Stimulated activated naive CD8-positive, alpha-beta T cell treated with anti-CD3 and anti-CD28 coated beads, Interleukin-15, amount 100 ng/mL, for 72 hours (primary cell): Measurements from ENCODE around the gene PADI2.

ENCODE experiments used
- ATAC-seq: fragments of 150-1000 bp; cut with Tn5 transposase; 2 replicates; pipeline ENCODE4 v1.10.0; 2021; ENCODE audit warnings: mild to moderate bottlenecking, moderate library complexity
- DNase-seq, 2 donors: peaks; one replicate each; pipeline ENCODE4 v3.0.0; 2021 to 2022
- H3K27ac Mint-ChIP-seq, 2 donors: one replicate each; pipeline ENCODE4 v1.8.0; 2022; ENCODE audit warnings: mild to moderate bottlenecking in 2 of 2, mixed read lengths in 2 of 2, moderate library complexity in 2 of 2
- H3K27me3 Mint-ChIP-seq: one replicate; pipeline ENCODE4 v1.8.0; 2022; ENCODE audit warnings: mixed read lengths
- H3K4me1 Mint-ChIP-seq: one replicate; pipeline ENCODE4 v1.8.0; 2022; ENCODE audit warnings: mild to moderate bottlenecking, mixed read lengths
- H3K4me3 Mint-ChIP-seq, 2 donors: one replicate each; pipeline ENCODE4 v1.8.0; 2022; ENCODE audit warnings: mild to moderate bottlenecking in 2 of 2, mixed read lengths in 2 of 2, moderate library complexity in 1 of 2
- H3K9me3 Mint-ChIP-seq, 2 donors: one replicate each; pipeline ENCODE4 v1.8.0; 2022; ENCODE audit warnings: mixed read lengths in 2 of 2

PADI2 gene

DNA sequence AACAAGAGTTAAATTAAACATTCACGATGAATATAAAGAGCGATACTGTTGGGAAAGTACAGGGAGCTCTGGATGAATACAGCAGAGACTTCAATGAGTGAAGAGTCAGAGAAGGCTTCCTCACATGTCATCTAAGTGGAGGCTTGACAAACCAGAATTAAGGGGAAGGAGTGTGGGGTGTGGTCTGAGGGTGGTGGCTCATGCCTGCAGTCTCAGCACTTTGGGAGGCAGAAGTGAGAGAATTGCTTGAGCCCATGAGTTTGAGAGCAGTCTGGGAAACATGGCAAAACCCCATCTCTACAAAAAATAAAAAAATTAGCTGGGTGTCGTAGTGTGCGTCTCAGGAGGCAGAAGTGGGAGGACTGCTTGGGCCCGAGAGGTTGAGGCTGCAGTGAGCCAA, 74.1 kb downstream of the PADI2 start:
- Mint-ChIP-seq H3K9me3 (no peaks in the 10 kb centered on the region), H3K27me3 (no peaks in the 10 kb centered on the region), H3K4me1 (peaks cover 13% of the 10 kb centered on the region), H3K4me3 (peak overlapping the region in 1 of 2 donors; percentile 51), H3K27ac (peak overlapping the region; percentile 23 to 33)
- no peak for DNase-seq
- no peak for ATAC-seq

- peaks cover 13% of the 10 kb centered on the region for H3K4me1 Mint-ChIP-seq
- no peaks in the 10 kb centered on the region for H3K9me3 Mint-ChIP-seq
- H3K27me3 Mint-ChIP-seq, result no peaks in the 10 kb centered on the region
- no peak overlapping the region for H3K4me3 Mint-ChIP-seq
- no peak for DNase-seq
- no peak for ATAC-seq
- H3K27ac Mint-ChIP-seq, result peak overlapping the region in 1 of 2 donors; percentile 64
Measured at GRCh38 chr1:17043676-17044075, 75.6 kb downstream of the PADI2 start.

DNA sequence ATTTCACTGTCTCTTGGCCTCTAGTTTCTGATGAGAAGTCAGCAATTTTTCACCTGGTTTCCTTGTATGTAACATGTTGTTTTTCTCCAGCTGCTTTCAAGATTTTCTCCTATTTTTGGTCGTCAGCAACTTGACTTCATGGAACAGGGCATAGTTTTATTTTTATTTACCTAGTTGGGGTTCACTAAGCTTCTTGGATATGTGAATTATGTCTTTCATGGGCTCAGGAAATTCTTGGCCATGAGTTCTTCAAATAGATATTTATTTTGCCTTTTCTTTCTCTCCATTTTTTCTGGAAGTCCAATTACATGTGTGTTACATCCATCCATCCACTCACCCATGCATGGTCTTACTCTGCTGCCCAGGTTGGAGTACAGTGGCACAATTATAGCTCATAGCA, 79.1 kb downstream of the PADI2 start:
- Mint-ChIP-seq H3K27me3 (no peaks in the 10 kb centered on the region), H3K9me3 (no peaks in the 10 kb centered on the region), H3K27ac (peak overlapping the region in 1 of 2 donors; percentile 29), H3K4me1 (no peaks in the 10 kb centered on the region), H3K4me3 (no peak overlapping the region)
- no peak for ATAC-seq
- no peak for DNase-seq

DNA sequence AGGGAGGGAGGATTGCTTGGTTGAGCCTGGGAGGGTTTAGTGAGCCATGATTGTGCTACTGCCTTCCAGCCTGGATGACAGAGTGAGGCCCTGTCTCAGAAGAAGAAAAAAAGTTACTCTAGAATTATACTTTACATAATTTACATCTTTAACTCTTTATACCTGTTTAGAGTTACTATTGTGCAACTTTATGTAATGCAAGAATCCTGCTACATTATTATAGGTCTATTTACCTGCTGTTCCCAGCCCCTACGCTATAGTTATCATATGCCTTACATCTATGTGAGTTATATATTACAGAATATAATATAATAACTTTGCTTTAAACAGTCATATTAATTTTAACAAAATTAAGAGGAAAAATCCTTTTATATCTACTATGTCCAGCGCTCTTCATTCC, 79.7 kb downstream of the PADI2 start:
- no peaks in the 10 kb centered on the region for H3K9me3 Mint-ChIP-seq
- H3K4me1 Mint-ChIP-seq, result no peaks in the 10 kb centered on the region
- ATAC-seq (no peak), DNase-seq (no peak)
- no peaks in the 10 kb centered on the region for H3K27me3 Mint-ChIP-seq
- no peak overlapping the region for H3K27ac Mint-ChIP-seq
- no peak overlapping the region for H3K4me3 Mint-ChIP-seq

- Mint-ChIP-seq H3K9me3 (no peaks in the 10 kb centered on the region), H3K27me3 (no peaks in the 10 kb centered on the region), H3K27ac (no peak overlapping the region), H3K4me3 (no peak overlapping the region), H3K4me1 (no peaks in the 10 kb centered on the region)
- DNase-seq (no peak), ATAC-seq (no peak)
Measured at GRCh38 chr1:17033481-17033880, 85.8 kb downstream of the PADI2 start.

DNA sequence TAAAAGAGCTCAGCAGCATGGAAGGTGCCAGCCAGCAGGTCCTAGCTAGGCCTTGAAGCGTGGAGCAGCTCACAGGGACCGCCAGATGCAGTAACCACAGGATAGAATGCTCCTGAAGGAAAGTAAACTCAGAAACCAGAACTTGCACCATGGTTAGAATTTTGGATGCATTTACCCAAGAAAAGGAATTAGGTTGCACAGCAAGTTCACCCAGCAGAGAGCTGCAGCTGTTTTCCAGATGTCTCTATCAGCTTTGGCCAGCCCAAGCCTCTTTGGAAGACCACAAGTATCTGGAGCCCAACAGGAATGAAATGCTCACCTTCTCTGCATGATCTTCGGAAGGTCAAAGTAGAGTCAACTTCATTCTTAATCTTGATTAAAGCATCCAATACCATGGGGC, 86.5 kb downstream of the PADI2 start:
- Mint-ChIP-seq H3K4me3 (no peak overlapping the region), H3K4me1 (no peaks in the 10 kb centered on the region), H3K9me3 (no peaks in the 10 kb centered on the region), H3K27me3 (no peaks in the 10 kb centered on the region), H3K27ac (no peak overlapping the region)
- DNase-seq (no peak), ATAC-seq (no peak)

DNA sequence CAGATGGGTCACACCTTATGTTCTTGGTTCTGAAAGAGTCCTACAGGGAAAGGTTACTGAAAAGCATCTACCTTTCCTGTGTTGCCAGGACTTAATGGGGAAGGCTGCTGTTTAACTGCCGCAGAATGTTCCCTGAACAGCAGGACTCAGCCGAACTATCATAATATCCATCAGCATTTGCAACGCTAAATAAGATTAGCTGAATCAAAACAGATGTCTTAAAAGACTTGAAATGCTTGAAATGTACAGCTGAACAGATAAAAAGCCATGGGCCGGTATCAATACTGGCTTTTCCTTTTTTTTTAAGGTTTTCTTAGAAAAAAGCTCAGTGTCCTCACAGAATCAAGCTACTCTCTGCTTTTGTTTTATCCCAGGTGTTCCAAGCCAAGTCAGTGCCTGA, 87.8 kb downstream of the PADI2 start:
- Mint-ChIP-seq H3K4me3 (no peak overlapping the region), H3K4me1 (no peaks in the 10 kb centered on the region), H3K27ac (no peak overlapping the region), H3K27me3 (no peaks in the 10 kb centered on the region), H3K9me3 (no peaks in the 10 kb centered on the region)
- ATAC-seq (no peak), DNase-seq (no peak)

- no peak overlapping the region for H3K4me3 Mint-ChIP-seq
- no peaks in the 10 kb centered on the region for H3K27me3 Mint-ChIP-seq
- H3K4me1 Mint-ChIP-seq, result no peaks in the 10 kb centered on the region
- no peak overlapping the region for H3K27ac Mint-ChIP-seq
- no peak for ATAC-seq
- no peaks in the 10 kb centered on the region for H3K9me3 Mint-ChIP-seq
- DNase-seq, result no peak
Measured at GRCh38 chr1:17030206-17030605, 89.0 kb downstream of the PADI2 start.

DNA sequence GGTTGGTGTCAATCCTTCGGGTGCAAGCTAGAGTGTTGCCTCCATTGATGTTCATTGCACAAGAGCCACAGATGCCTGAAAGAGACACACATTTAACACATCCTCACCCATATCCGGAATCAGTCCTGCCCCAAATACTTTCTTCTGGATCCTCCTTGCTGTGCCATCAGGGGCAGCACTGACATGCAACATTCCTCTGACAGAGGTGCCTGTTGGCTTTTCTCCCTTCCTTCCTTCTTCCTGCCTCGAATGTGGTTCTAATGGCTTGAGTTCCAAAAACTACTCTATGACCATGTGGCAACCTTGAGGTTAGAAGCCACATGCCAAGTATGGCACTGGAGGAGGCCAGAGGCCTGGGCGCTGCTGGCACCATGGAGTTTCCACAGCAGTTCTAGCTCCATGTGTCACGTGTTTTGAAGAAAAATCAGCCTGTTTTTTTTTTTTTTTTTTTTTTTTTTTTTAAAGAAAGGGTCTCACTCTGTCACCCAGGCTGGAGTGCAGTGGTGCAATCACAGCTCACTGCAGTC, 90.5 kb downstream of the PADI2 start:
- ATAC-seq, result no peak
- no peak overlapping the region for H3K4me3 Mint-ChIP-seq
- no peaks in the 10 kb centered on the region for H3K9me3 Mint-ChIP-seq
- no peak for DNase-seq
- no peaks in the 10 kb centered on the region for H3K27me3 Mint-ChIP-seq
- H3K27ac Mint-ChIP-seq, result peak overlapping the region in 1 of 2 donors; percentile 89
- H3K4me1 Mint-ChIP-seq, result no peaks in the 10 kb centered on the region

- no peak overlapping the region for H3K4me3 Mint-ChIP-seq
- DNase-seq (no peak), ATAC-seq (no peak)
- H3K27ac Mint-ChIP-seq, result peak overlapping the region in 1 of 2 donors; percentile 19
- no peaks in the 10 kb centered on the region for H3K9me3 Mint-ChIP-seq
- H3K4me1 Mint-ChIP-seq, result no peaks in the 10 kb centered on the region
- H3K27me3 Mint-ChIP-seq, result no peaks in the 10 kb centered on the region
Measured at GRCh38 chr1:17027900-17028299, 91.4 kb downstream of the PADI2 start.

DNA sequence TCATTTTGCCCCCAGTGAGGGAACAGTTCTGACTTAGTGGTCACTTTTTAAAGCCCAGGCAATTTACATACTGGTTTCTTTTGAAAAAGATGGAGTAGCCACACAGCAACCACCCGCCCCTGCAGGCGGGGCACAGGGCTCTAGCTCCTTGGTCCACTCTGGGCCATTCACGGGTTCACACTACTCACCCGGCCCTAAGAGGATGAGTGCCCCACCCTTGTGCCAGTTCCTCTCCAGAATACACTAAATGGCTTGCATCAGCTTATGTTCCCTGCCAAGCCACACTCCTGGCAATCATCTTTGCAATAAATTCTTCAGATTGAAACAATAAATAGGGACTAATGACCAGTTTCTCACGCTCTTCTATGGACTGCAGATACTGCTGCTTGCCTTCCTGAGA, 91.8 kb downstream of the PADI2 start:
- no peak for ATAC-seq
- H3K4me1 Mint-ChIP-seq, result no peaks in the 10 kb centered on the region
- H3K4me3 Mint-ChIP-seq, result no peak overlapping the region
- no peak for DNase-seq
- no peak overlapping the region for H3K27ac Mint-ChIP-seq
- H3K27me3 Mint-ChIP-seq, result no peaks in the 10 kb centered on the region
- H3K9me3 Mint-ChIP-seq, result no peaks in the 10 kb centered on the region

GRCh38 chr1:17024721-17025120, 94.5 kb downstream of the PADI2 start:
- Mint-ChIP-seq H3K27me3 (no peaks in the 10 kb centered on the region), H3K27ac (peak overlapping the region in 1 of 2 donors; percentile 65), H3K4me1 (peaks cover under 1% of the 10 kb centered on the region), H3K9me3 (no peaks in the 10 kb centered on the region), H3K4me3 (no peak overlapping the region)
- no peak for DNase-seq
- no peak for ATAC-seq

DNA sequence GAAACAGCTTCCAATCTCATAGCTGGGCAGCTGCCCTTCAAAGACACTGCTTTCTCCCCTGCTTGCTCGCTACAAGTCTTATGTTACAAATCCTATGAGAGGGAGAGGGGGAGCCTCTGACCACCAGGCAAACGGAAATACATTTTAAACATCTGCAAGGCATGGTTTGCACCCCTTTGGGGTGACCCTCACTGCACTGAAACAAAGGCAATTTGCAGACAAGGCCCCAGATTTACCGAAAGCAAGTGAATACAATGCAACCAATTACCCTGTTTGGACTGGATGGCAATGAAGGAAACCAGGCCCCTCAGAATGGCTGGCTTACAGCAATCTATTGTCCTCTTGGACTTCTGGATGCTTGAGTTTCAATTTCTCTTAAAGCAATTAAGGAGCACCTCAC, 95.7 kb downstream of the PADI2 start:
- Mint-ChIP-seq H3K27ac (peak overlapping the region in 1 of 2 donors; percentile 79), H3K27me3 (no peaks in the 10 kb centered on the region), H3K9me3 (no peaks in the 10 kb centered on the region), H3K4me3 (no peak overlapping the region), H3K4me1 (peaks cover 11% of the 10 kb centered on the region)
- ATAC-seq (no peak), DNase-seq (no peak)

DNA sequence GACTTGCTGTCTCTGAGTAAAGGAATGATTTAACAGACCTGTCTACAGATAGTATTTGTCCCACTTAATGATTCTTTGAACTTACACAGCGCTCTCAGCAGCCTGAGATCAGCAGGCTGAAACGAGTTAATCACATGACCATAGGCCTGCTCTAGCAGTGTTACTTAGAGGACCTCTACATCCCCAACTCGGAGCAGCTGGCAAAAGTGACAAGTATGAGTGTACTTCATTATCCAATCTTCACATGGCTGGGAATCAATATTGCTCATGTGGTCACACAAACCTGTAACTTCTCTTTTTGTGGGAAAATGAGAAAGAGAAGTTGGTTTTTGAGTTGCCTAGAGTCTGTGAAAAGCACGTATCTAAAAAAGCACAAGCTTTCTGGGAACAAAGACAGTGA, 96.1 kb downstream of the PADI2 start:
- H3K27me3 Mint-ChIP-seq, result no peaks in the 10 kb centered on the region
- H3K4me1 Mint-ChIP-seq, result peaks cover 11% of the 10 kb centered on the region
- peak overlapping the region in 1 of 2 donors; percentile 44 for H3K27ac Mint-ChIP-seq
- no peak for DNase-seq
- no peaks in the 10 kb centered on the region for H3K9me3 Mint-ChIP-seq
- H3K4me3 Mint-ChIP-seq, result no peak overlapping the region
- ATAC-seq, result no peak

DNA sequence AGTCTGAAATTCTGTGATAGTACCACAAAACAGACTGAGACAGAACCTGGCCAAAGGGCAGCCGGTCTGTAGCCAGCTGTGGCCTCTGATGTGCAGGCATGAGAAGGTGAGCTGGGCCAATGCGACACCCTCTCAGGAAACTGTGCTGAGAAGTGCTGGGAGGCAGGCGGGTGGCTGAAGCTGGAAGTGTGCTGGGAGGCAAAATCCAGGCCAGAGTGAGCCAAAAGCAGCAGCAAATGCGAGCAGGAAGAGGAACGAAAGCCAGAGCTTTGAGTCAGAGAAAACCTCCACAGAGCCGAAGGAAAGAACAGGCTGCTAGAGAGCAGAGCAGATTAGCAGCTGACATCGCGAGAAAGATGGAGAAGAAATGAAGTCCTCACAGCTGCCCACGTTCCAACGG, 97.4 kb downstream of the PADI2 start:
- Mint-ChIP-seq H3K4me1 (peaks cover 11% of the 10 kb centered on the region), H3K27me3 (no peaks in the 10 kb centered on the region), H3K27ac (no peak overlapping the region), H3K9me3 (no peaks in the 10 kb centered on the region), H3K4me3 (no peak overlapping the region)
- DNase-seq (no peak), ATAC-seq (no peak)

GRCh38 chr1:17020502-17020901, 98.7 kb downstream of the PADI2 start:
- ATAC-seq, result no peak
- H3K27ac Mint-ChIP-seq, result peak overlapping the region in 1 of 2 donors; percentile 74
- H3K9me3 Mint-ChIP-seq, result no peaks in the 10 kb centered on the region
- no peaks in the 10 kb centered on the region for H3K27me3 Mint-ChIP-seq
- DNase-seq, result no peak
- H3K4me1 Mint-ChIP-seq, result peaks cover 11% of the 10 kb centered on the region
- H3K4me3 Mint-ChIP-seq, result no peak overlapping the region

GRCh38 chr1:17018849-17019248, 100.4 kb downstream of the PADI2 start:
- Mint-ChIP-seq H3K4me3 (no peak overlapping the region), H3K9me3 (no peaks in the 10 kb centered on the region), H3K4me1 (peaks cover 11% of the 10 kb centered on the region), H3K27me3 (no peaks in the 10 kb centered on the region), H3K27ac (peak overlapping the region; percentile 38 to 79)
- no peak for DNase-seq
- no peak for ATAC-seq
